SK-N-SH treated with all-trans-retinoic acid at 6 μM for 48 hours (cell line): ENCODE results near the gene KCNMA1.

Experiments
- CREB5 ChIP-seq: fragments of 250-450 bp; sonication (Bioruptor Pico); IDR thresholded peaks from 2 replicates; pipeline ENCODE4 v1.5.1; 2020; ENCODE audit warnings: low read depth, mild to moderate bottlenecking, moderate library complexity
- PATZ1 ChIP-seq: fragments of 250-450 bp; sonication (Bioruptor Pico); IDR thresholded peaks from 2 replicates; pipeline ENCODE4 v1.8.0; 2020; ENCODE audit warnings: mild to moderate bottlenecking, moderate library complexity, borderline replicate concordance

GRCh38 chr10:77400033-77400432 is 237.6 kb downstream of the KCNMA1 start:
- TF ChIP-seq CREB5 (CRISPR knock-in tag) = no peak
- TF ChIP-seq PATZ1 (CRISPR knock-in tag) = no peak
